ENCODE measurements around the gene FAM120B.

Gene FAM120B

GRCh38 chr6:170286246-170286933 is 20.2 kb upstream of the FAM120B start:
- DNase-seq (ENCODE audit: low spot score) = no peak
- FAIRE-seq = no peak

DNA sequence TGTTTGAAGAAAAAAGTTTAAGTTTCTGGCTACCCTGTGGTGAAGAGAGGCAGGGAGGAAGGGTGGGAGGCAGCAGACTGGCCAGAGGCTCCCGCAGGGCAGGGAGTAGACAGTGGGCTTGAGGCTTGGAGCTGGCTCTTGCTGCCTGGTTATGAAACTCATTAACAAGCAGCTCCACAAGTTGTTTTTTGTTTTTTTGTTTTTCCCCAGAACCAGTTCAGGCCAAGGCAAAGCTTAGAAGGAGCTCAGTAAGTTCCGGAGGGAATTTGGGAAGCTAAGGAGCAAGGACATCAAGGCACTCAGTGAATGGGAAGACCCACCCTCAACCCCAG is 19.7 kb upstream of the FAM120B start:
- FAIRE-seq (no peak), DNase-seq (ENCODE audit: low spot score) (no peak)

- FAIRE-seq (no peak), DNase-seq (ENCODE audit: low spot score) (no peak)
Observed at GRCh38 chr6:170287371-170287876, 19.1 kb upstream of the FAM120B start.

DNA sequence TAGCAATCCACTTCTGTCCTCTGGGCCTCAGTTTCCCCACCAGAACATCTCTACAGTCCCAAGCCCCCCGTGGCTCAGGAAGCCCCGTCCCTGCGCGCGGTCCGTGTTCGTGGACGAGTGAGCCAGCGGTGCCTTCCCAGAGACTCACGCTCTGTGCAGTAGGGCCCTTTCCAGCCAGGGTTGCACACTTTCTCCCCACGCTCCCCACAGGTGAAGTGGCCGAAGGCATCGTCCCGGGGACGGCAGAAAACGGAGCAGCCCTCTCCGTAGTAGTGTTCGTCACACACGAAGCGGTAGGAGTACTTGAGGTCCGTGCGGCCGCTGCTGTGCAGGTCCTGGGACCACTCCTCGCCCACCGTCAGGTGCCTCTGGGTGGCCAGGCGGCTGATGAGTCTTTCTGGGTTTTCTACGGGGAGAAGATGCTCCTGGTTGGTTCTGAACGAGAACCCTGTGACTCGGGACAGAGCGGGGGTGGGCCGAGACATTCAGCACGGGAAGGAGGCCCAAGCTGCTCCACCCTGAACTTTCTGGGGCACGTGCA is 18.4 kb upstream of the FAM120B start:
- DNase-seq (ENCODE audit: low spot score) (no peak), FAIRE-seq (no peak)

GRCh38 chr6:170288852-170289179 is 17.7 kb upstream of the FAM120B start:
- FAIRE-seq (no peak), DNase-seq (ENCODE audit: low spot score) (no peak)

DNA sequence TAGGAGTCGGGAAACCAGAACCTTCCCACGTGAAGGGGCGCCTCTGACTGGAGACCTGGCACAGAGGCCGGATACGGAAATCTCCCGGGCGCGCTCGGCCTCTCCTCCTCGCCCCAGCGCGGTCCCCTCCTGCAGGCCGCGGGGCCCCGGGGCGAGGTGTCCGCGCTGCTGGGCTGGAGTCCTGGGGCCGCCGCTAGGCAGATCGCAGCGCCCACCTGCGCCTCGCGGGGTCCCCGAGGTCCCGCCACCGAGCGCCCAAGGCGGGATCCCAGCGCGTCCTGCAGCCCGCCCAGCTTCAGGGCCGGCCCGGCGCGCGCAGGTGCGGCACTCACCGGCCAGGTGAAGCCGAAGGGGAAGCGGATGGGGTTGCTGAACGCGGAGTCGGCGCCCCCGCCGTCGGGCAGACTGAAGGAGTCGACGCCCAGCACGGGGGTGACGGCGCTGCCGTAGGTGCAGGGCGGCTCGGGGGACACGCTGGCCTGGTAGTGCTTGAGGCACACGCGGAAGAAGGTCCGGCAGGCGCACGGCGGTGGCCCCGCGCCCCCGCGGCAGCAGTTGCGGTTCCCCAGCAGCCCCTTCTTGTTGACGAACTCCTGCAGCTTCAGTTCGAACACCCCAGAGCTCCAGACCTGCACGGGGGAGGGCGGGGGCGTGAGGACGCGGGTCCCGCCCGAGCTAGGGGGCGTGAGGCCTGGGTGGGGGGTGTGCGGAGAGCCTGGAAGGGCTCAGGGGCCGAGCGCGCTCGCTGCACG is 17.2 kb upstream of the FAM120B start:
- FAIRE-seq (no peak), DNase-seq (ENCODE audit: low spot score) (no peak)

DNA sequence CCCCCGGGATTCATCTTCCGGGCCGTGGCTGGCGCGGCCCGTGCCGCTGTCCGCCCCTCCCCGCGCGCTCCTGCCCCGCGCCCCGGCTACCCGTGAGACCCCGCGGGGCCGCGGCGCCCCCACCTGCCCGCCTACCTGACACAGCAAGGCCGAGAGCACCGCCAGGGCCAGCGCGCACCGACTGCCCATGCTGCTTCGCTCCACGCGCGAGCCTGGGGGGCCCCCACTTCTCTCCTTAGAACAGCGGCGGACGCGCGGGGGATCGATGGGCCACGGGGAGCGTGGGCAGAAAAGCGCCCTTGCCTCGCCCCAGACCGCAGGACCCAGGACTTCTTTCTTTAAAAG is 16.6 kb upstream of the FAM120B start:
- DNase-seq (ENCODE audit: low spot score) (no peak), FAIRE-seq (no peak)

DNA sequence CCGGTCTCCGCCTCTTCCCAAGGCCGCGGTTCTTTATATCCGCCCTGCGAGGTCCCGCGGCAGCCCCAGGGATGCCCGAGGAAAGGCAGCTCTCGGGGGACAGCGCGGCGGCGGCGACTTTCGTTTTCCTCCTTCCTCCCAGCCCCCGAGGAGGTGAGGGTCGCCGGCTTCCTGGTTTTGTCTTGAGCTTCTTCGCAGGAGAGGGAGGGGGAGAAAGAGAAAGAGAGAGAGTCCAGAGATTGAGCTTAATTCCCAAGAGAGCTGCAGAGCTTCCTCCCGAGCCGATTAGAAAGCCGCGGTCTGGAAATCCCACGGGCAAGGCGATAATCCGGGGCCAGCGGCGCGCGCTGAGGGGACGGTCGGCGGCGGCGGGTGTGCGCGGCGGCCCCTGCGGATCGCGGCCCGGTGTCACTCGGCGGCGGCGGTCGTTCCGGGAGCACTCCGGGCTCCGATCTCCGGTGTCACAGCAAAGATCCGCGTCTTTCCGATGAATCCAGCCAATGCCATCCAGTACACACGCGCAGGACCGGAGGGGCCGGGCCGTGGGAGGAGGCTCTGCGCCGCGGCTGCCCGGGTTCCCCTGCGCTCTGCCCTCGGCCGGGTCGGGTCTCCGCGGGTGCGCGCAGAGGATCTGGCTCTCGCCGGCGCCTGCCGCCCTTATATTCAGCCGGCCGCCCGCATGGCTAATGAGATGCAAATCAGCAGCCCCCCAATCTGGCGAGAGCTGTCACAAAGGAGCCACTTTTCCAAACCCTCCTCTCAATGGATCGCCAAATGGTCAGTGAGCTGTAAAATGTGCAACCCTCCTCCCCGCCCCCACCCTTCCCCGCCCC is 16.0 kb upstream of the FAM120B start, which contains the start of gene DLL1:
Gene DLL1, minus strand, starts transcription at position 783 of the 833 bp plus-strand sequence. CDS start 939 bp downstream, outside the sequence.
- FAIRE-seq = no peak
- no peak for DNase-seq (ENCODE audit: low spot score)

DNA sequence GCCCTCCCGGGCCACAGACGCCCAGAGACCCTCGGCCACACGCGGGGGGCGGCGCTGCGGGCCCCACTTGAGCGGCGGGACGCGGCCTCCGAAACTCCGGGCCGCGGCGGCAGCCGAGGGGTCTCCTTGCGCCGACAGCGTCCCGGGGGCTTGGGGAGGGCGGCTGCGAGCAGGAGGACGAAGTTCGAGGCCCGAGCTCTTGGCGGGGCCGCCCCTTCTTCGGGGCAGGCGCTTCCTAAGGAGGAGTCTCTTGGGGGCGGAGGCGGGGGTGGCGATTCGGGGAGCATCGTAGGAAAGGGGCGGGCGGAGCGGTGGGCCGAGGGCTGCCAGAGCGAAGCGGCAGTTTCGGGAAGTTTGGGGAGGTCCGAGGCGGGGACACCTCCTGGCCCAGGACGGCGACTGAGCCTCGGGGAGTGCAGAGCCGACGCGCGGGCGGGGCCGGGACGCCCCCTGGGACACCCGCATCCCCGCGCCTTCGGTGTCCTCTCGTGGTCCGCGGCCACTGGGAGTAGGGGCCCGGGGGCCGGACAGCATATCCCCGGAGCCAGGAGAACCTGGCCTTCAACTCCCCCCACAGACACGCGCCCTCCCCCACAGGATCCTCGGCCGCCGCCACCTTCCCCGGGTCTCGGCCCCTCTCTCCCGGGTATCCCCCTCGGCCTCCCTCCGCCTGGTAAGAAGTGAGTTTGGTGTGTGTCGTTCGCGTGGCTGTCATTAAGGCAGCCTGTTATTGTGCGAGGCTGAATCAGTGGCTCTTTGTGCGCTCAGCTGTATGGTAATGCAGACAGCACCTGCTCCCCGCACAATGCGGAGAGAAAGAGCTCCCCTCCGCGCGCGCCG is 15.1 kb upstream of the FAM120B start:
- DNase-seq (ENCODE audit: low spot score) (no peak), FAIRE-seq (no peak)

GRCh38 chr6:170292111-170292406 is 14.5 kb upstream of the FAM120B start:
- no peak for FAIRE-seq
- DNase-seq (ENCODE audit: low spot score) = no peak

DNA sequence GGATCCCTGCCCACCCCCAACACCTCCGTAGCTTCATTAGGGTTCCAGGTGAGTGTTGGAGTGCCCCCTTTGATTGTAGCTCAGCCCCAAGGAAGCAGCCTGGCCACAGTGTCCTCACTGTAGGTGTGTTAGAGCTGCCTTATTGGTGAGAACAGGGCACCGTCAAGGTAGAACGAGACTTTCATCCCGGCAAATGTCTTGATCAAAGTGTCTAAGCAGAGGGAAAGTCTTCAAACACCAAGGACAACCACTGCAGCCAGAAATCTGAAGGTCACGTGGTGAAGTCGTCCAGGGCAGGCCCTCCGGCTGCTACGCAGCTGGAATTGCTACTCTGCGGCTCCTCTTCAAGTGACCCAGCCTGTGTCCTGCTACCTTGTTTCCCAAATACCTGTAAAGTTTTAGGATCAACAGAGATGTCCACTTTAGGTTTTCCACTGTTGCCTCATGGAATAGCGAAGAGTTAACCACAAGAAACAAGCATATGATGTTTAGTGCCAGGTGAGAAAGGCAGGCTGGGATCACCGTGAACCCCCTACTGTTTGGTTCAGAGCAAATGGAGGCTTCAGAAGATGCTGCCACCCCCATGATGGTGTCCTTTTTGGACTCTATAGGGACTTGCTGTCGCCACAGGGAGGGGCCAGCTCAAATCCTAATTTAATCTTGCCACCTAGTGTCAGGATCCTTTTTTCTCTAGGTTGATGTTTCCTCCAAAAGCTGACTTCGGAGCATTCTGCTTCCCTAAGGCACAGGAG is 14.0 kb upstream of the FAM120B start:
- no peak for FAIRE-seq
- DNase-seq (ENCODE audit: low spot score) = no peak

GRCh38 chr6:170293341-170294231 is 13.0 kb upstream of the FAM120B start:
- no peak for DNase-seq (ENCODE audit: low spot score)
- no peak for FAIRE-seq

GRCh38 chr6:170294298-170294730 is 12.2 kb upstream of the FAM120B start:
- DNase-seq (ENCODE audit: low spot score) = no peak
- no peak for FAIRE-seq

GRCh38 chr6:170294813-170295509 is 11.6 kb upstream of the FAM120B start:
- no peak for FAIRE-seq
- DNase-seq (ENCODE audit: low spot score) = no peak

GRCh38 chr6:170295510-170296422 is 10.8 kb upstream of the FAM120B start:
- DNase-seq (ENCODE audit: low spot score) = no peak
- no peak for FAIRE-seq

GRCh38 chr6:170296423-170296745 is 10.2 kb upstream of the FAM120B start:
- DNase-seq (ENCODE audit: low spot score) = no peak
- FAIRE-seq = no peak

- FAIRE-seq (no peak), DNase-seq (ENCODE audit: low spot score) (no peak)
Observed at GRCh38 chr6:170296746-170297575, 9.6 kb upstream of the FAM120B start.
